ENCODE results near the gene MARCHF10. TPM values are rescaled to one million over a fixed set of nuclear protein-coding genes. Genes with fewer than 3 reads are reported as not detected.

Gene MARCHF10
- total and polyA plus RNA-seq, 2 of the 4 experiments (the other 2 are of a cell fraction), result 0.18 to 0.74 TPM

GRCh38 chr17:62720126-62720850 is 87.8 kb downstream of the MARCHF10 start:
- H3K36me3 ChIP-seq (ENCODE audit: control insufficient read depth, insufficient read depth, low read length), result no peaks in the 10 kb centered on the region
- no peak overlapping the region for H2AK9ac ChIP-seq (replicated peaks; ENCODE audit: low read depth, low read length, poor library complexity)
- no peak overlapping the region for H2BK15ac ChIP-seq (ENCODE audit: low read depth, low read length)
- TF ChIP-seq CHD1 (IDR thresholded peaks at IDR 0.05; ENCODE audit: low read depth, low read length), result no peak
- no peak for TF ChIP-seq CTCF (conservative IDR thresholded peaks at IDR 0.05; ENCODE audit: low read depth, low read length)
- no peak for TF ChIP-seq ELK1 (IDR thresholded peaks at IDR 0.05; ENCODE audit: borderline replicate concordance, low read depth, low read length)
- no peak for TF ChIP-seq MAZ (IDR thresholded peaks at IDR 0.05; ENCODE audit: borderline replicate concordance, low read depth, low read length)
- TF ChIP-seq USF2 (IDR thresholded peaks at IDR 0.05; ENCODE audit: low read depth, low read length), result no peak
- TF ChIP-seq BHLHE40 (IDR thresholded peaks at IDR 0.05; ENCODE audit: low read depth, low read length), result no peak
- TF ChIP-seq RAD21 (IDR thresholded peaks at IDR 0.05; ENCODE audit: low read length), result no peak
- no peak for TF ChIP-seq RCOR1 (IDR thresholded peaks at IDR 0.05; ENCODE audit: insufficient replicate concordance, low read length)
- TF ChIP-seq MXI1 (IDR thresholded peaks at IDR 0.05; ENCODE audit: borderline replicate concordance, low read depth, low read length), result no peak
- H3K79me1 ChIP-seq (ENCODE audit: low read depth in 1 of 2, low read length in 2 of 2), result no peaks in the 10 kb centered on the region
- H3K9ac ChIP-seq (ENCODE audit: low read depth, low read length), result no peak overlapping the region
- in situ Hi-C loops (cut with MboI; ENCODE audit: low sequenced_read_pairs) (no loop called here), intact Hi-C loops (cut with micrococcal nuclease) (no loop called here), dilution Hi-C loops (cut with HindIII; ENCODE audit: low sequenced_read_pairs, unreplicated experiment) (no loop called here)
- no peak overlapping the region for H3K18ac ChIP-seq (ENCODE audit: low read depth, low read length)
- no peak overlapping the region for H3K4ac ChIP-seq (ENCODE audit: low read depth, low read length)
- no peak overlapping the region for H2AK5ac ChIP-seq (ENCODE audit: low read depth, low read length)
- no peak overlapping the region for H3K4me3 ChIP-seq (ENCODE audit: insufficient read depth, low read depth, low read length)
- H2BK20ac ChIP-seq (ENCODE audit: low read depth, low read length), result no peak overlapping the region
- peaks cover 3% of the 10 kb centered on the region for H3K9me1 ChIP-seq (ENCODE audit: insufficient read depth, low read length)
- no peak overlapping the region for H2BK120ac ChIP-seq (ENCODE audit: low read depth, low read length)
- WGBS, 2 experiments (ENCODE audit: extremely low coverage in 2 of 2, insufficient read length in 1 of 2), result no CpG with 5 or more reads among the region's 3 CpGs
- H4K5ac ChIP-seq (ENCODE audit: low read depth, low read length), result no peak overlapping the region
- H3K56ac ChIP-seq (ENCODE audit: extremely low read depth, insufficient read depth, low read length), result no peak overlapping the region
- ChIA-PET CTCF (interaction anchor here (0.7 to 1.4 kb wide), 2 partner anchors 15 to 219 kb away, joined by 3 read pairs; no protein-coding TSS in a partner anchor), POLR2A (ENCODE audit: unreplicated experiment) (interaction anchor here (0.6 kb wide), 1 partner anchor 246 kb away, joined by 8 read pairs; the partner anchor contains the start of gene TANC2)
- no peak for ATAC-seq (ENCODE audit: low read depth)
- H4K20me1 ChIP-seq (ENCODE audit: insufficient read depth, low read length), result no peaks in the 10 kb centered on the region
- H2BK5ac ChIP-seq (ENCODE audit: low read depth, low read length, poor library complexity, severe bottlenecking), result no peak overlapping the region
- BruUV-seq (replicated peaks), result no TSS peak
- no peak overlapping the region for H2AFZ ChIP-seq (replicated peaks; ENCODE audit: low read length, poor library complexity)
- no peak overlapping the region for H3K23ac ChIP-seq (ENCODE audit: low read depth, low read length)
- no peaks in the 10 kb centered on the region for H3K9me3 ChIP-seq (ENCODE audit: control insufficient read depth, insufficient read depth, low read length)
- H4K8ac ChIP-seq (ENCODE audit: low read depth in 2 of 2, low read length in 2 of 2), result no peak overlapping the region
- H3K4me2 ChIP-seq (ENCODE audit: low read depth, low read length), result no peak overlapping the region
- H3K4me1 ChIP-seq (ENCODE audit: control insufficient read depth, insufficient read depth, low read length), result peaks cover 5% of the 10 kb centered on the region
- H3K14ac ChIP-seq (replicated peaks; ENCODE audit: low read depth, low read length), result no peak overlapping the region
- H3K27ac ChIP-seq (ENCODE audit: insufficient read depth, low read length), result no peak overlapping the region
- DNase-seq, result no peak
- H3K27me3 ChIP-seq (ENCODE audit: control insufficient read depth, insufficient read depth, low read length), result no peaks in the 10 kb centered on the region
- H4K91ac ChIP-seq (ENCODE audit: insufficient read depth, low read depth, low read length), result no peak overlapping the region

Data from IMR-90 (cell line).